Pancreas (tissue), 10 donors: Measurements from ENCODE around the gene HOXA11. TPM values are rescaled to one million over a fixed set of nuclear protein-coding genes. Genes with fewer than 3 reads are reported as not detected.

Experiments used
- ATAC-seq, 4 donors: fragments of 200-7000 bp; cut with Tn5 transposase; one replicate each; pipeline versions ENCODE4 v1.8.0 to v1.9.1; 2020; ENCODE audit warnings: mild to moderate bottlenecking in 4 of 4, moderate library complexity in 4 of 4
- DNase-seq, 6 donors: peaks; one replicate each; pipeline ENCODE4 v3.0.0-alpha.2; 2020
- FAIRE-seq: peaks from 2 replicates; lab custom pipeline; 2012; peaks lifted over from hg19 to GRCh38; lab: Jason Lieb, UNC
- H3K27ac ChIP-seq, 4 donors: fragments of 200-600 bp; sonication (generic); 1 replicate in 3 of 4; 2 replicates in 1 of 4; pipeline versions ENCODE4 v1.5.0 to v1.8.0; 2020
- H3K27me3 ChIP-seq, 4 donors: fragments of 200-600 bp; one replicate each; pipeline ENCODE4 v1.8.0; 2021
- H3K36me3 ChIP-seq, 3 donors: fragments of 200-600 bp; sonication (generic) in 1 of 3; one replicate each; pipeline versions ENCODE4 v1.5.0 to v1.8.0; 2020 to 2021
- H3K4me1 ChIP-seq, 3 donors: fragments of 200-600 bp; one replicate each; pipeline ENCODE4 v1.8.0; 2021
- H3K4me3 ChIP-seq, 4 donors: fragments of 200-600 bp; sonication (generic) in 2 of 4; one replicate each; pipeline versions ENCODE4 v1.5.0 to v1.8.0; 2020 to 2021
- H3K9me3 ChIP-seq, 4 donors: fragments of 200-600 bp; one replicate each; pipeline ENCODE4 v1.8.0; 2021
- whole genome bisulfite sequencing, 2 donors: extraction: QIAGEN DNeasy Blood & Tissue Kit; methylation state at CpG; one replicate each; pipeline ENCODE4 v1.1.7; 2013; 5-methylcytosine and 5-hydroxymethylcytosine counted together
- intact Hi-C, 3 donors: fragments of 100-400 bp; cut with DNase I; formaldehyde crosslinking; loops; one replicate each; pipeline versions ENCODE4 v1.11.1 to v1.14.2; 2022
- polyA plus RNA-seq, 2 donors: library from polyadenylated mRNA; stranded (reverse); fragments of 200-250 nt; gene quantifications; one replicate each; pipeline ENCODE4 v1.2.3, GENCODE V29; 2013
- total RNA-seq, 6 donors: library from RNA; stranded (reverse); fragmentation: NEBNext Ultra II Directional in 4 of 6; extraction: Animal tissue kit (Norgen Biotek cat#: 25700) in 4 of 6; gene quantifications; one replicate each; pipeline versions ENCODE4 v1.2.1 to v1.2.4, GENCODE V29; 2021 to 2023
- TF ChIP-seq, protein P1 (sequence below), 4 donors: fragments of 200-600 bp; sonication (generic) in 3 of 4; IDR thresholded peaks; one replicate each; pipeline versions ENCODE4 v1.5.0 to v1.8.0; 2021; ENCODE audit warnings: antibody characterized with exemption in 4 of 4
- donor health status: healthy with polysubstance abuse.
- donor health status: DM: no; HTN: no; CAD: no; lungs with moderate emphysema.
- donor health status: DM: no; HTN: no; CAD: no.
- donor health status: control.
- donor health status: control.
- donor health status: Bipolar disorder and iron deficiency.
- donor health status: DM: yes; HTN: yes; CAD: no.
- donor health status: DM: no; HTN: no; CAD: no.
- donor health status: DM: no; HTN: no; CAD: no.
- donor health status: DM: yes; HTN: yes; CAD: no.

Gene HOXA11
- total and polyA plus RNA-seq, 8 donors = not detected

DNA sequence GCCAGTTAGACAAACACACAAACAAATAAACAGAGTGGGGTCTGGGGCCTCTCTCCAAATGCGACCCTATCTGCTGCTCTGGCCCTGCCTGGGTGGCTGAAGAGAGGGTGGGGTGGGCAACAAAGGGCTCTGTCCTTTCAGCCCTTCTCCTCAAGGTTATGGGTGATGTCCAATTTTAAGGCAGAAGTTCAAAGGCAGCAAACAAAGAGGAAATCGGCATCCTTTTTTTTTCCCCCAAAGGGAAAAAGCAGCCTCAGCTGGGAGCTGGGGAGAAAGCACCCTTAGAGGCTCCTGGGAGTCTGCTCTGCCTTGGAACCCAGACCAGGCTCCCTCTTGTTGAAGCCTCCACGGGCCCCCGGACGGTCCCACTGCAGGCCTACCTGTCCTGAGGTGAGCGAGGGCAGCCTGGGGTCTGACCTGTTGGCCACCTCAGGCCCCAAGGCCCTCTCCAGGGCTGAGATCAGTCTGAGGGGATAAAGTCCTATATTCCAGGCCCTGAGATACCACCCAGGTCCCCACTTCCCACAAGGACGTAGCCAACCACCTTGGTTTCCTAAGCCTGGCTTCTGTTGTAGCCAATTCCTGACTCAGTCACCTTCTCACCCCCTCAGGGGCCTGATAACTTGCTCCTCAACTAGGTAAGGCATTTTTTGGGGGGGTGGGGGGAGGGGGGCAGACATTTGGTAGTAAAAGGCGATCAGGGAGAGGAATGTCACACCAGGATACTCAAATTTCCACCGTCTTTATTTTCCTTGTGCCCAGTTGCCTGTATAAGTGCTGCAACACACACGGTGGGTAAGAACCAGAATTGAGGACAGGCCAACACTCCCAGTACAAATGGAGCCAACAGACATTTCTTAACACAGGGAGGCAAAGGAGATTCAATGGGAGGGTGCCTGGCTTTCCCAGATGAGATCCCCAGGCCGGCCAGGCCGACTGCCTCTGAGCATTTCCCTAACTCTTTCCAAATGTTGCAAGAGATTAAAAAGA, 4.3 kb downstream of the HOXA11 start:
- Histone ChIP-seq H3K9me3 (no peaks in the 10 kb centered on the region), H3K27ac (no peak overlapping the region), H3K4me1 (peaks cover 0 to 6% (median 0%) of the 10 kb centered on the region in 3 donors), H3K36me3 (no peaks in the 10 kb centered on the region), H3K4me3 (no peak overlapping the region), H3K27me3 (peaks cover 7 to 88% (median 26%) of the 10 kb centered on the region in 4 donors)
- no peak for FAIRE-seq
- no peak for ATAC-seq
- TF ChIP-seq, protein P1, sequence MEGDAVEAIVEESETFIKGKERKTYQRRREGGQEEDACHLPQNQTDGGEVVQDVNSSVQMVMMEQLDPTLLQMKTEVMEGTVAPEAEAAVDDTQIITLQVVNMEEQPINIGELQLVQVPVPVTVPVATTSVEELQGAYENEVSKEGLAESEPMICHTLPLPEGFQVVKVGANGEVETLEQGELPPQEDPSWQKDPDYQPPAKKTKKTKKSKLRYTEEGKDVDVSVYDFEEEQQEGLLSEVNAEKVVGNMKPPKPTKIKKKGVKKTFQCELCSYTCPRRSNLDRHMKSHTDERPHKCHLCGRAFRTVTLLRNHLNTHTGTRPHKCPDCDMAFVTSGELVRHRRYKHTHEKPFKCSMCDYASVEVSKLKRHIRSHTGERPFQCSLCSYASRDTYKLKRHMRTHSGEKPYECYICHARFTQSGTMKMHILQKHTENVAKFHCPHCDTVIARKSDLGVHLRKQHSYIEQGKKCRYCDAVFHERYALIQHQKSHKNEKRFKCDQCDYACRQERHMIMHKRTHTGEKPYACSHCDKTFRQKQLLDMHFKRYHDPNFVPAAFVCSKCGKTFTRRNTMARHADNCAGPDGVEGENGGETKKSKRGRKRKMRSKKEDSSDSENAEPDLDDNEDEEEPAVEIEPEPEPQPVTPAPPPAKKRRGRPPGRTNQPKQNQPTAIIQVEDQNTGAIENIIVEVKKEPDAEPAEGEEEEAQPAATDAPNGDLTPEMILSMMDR (IDR thresholded peaks at IDR 0.05) = no peak
- intact Hi-C loops = no loop called here
- peak in 3 of 6 donors; percentile 7 to 52 (median 41) for DNase-seq
- WGBS, 2 donors = 49 to 51% methylated on average over 12 of the region's 12 CpGs

DNA sequence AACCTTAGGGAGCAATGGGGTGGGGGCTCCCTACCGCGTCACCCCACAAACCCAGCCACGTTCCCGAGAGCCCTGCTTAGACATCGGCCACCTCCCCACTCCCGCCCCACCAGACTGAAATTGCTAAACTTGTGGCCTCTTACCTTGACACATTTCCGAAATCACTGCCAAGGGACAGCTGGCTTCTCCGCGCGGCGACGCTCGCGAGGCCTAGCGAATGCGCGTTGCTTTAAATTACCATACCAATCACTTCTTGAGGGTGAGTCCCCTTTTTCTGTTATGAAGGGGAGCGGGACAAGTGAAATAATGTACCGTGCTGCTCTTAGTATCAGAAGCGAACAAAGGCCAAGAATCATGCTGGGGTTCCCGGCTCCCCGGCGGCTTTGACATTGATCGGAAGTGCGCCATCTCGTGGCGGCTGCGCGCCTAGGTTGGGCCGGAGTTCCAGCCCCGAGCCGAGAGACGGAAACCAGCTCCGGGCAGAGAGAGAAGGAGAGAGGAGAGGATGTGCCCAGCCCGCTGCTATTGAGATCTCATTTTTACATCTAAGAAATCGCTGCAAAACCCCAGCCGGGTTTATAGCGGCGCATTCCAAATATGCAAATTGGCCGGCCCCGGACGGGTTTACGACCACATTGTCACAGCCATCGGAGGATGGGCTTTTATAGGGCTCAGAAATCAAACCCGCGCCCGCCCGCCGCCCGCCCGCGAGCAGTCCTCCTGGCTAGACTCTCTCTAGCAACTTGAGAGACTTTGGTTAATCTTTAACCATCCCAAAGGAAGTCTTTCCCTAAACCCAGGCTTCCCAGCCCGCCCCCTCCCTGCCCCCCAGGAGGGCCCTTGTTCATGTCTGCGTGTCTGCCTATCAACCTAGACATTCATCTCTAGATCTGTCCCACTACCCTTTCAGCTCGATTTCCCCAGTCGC, 5.3 kb downstream of the HOXA11 start:
- WGBS, 2 donors = 8% methylated on average over 56 of the region's 56 CpGs
- TF ChIP-seq, protein P1 (IDR thresholded peaks at IDR 0.05) = peak; percentile 37 to 60 (median 45)
- FAIRE-seq = no peak
- intact Hi-C loops = no loop called here
- Histone ChIP-seq H3K36me3 (no peaks in the 10 kb centered on the region), H3K27ac (no peak overlapping the region), H3K9me3 (no peaks in the 10 kb centered on the region), H3K27me3 (peaks cover 7 to 82% (median 25%) of the 10 kb centered on the region in 4 donors), H3K4me1 (peaks cover 0 to 6% (median 0%) of the 10 kb centered on the region in 3 donors), H3K4me3 (no peak overlapping the region)
- peak; percentile 59 to 76 (median 73) for ATAC-seq
- DNase-seq = peak in 4 of 6 donors; percentile 46 to 84 (median 58)

DNA sequence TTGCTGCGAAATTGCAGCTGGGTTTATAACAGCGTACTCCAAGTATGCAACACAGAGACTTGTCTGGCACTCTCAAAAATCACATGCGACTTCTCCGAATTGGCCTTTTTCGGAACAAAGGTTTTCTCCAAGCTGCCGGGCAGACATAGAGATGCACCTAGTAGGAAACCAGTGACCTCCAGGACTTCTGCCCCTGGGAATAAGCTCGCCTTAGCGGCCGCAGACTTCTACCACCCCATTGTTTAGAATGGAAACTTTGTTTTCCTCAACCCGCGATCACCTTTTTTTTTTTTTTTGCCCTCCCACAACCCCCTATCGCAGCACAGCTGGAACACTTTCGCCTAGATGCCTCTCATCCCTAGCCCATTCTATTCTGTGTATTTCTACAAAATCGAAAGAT, 6.0 kb downstream of the HOXA11 start:
- Histone ChIP-seq H3K9me3 (no peaks in the 10 kb centered on the region), H3K27me3 (peaks cover 7 to 83% (median 26%) of the 10 kb centered on the region in 4 donors), H3K27ac (no peak overlapping the region), H3K4me3 (no peak overlapping the region), H3K4me1 (peaks cover 0 to 3% (median 0%) of the 10 kb centered on the region in 3 donors), H3K36me3 (no peaks in the 10 kb centered on the region)
- no peak for FAIRE-seq
- WGBS, 2 donors = 21 to 22% methylated on average over 14 of the region's 14 CpGs
- no peak for ATAC-seq
- TF ChIP-seq, protein P1 (IDR thresholded peaks at IDR 0.05) = no peak
- DNase-seq = peak in 1 of 6 donors; percentile 21
- intact Hi-C loops = no loop called here

DNA sequence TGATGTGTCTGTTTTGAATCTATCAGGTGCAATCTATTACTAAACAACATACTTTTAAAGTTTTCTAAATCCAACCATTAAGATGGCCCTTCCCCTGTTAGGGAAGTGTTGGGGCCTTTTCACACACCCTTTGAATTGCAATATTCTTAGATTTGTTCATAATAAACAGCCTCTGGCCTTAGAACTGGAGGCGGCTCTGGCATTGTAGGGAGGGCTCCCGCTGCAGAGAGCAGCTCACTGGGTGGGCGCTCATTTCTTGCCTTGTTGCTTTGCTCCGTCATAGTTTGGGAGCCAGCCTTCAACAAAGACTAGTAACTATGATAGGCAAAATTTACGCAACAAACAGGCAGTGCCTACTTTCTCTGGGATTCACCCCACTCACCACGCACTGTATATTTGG, 6.7 kb downstream of the HOXA11 start:
- Histone ChIP-seq H3K27ac (no peak overlapping the region), H3K27me3 (peaks cover 7 to 83% (median 26%) of the 10 kb centered on the region in 4 donors), H3K9me3 (no peaks in the 10 kb centered on the region), H3K4me3 (no peak overlapping the region), H3K36me3 (no peaks in the 10 kb centered on the region), H3K4me1 (peaks cover 0 to 3% (median 0%) of the 10 kb centered on the region in 3 donors)
- FAIRE-seq = no peak
- TF ChIP-seq, protein P1 (IDR thresholded peaks at IDR 0.05) = no peak
- no peak for ATAC-seq
- 54 to 59% methylated on average over 6 of the region's 6 CpGs for WGBS, 2 donors
- DNase-seq = no peak
- intact Hi-C loops = no loop called here
